ENCODE measurements around the gene EXO1.

Gene EXO1

GRCh38 chr1:241891296-241891695 is 43.3 kb downstream of the EXO1 start:
- no peak for DNase-seq (ENCODE audit: low spot score)

GRCh38 chr1:241894016-241894415 is 46.0 kb downstream of the EXO1 start:
- DNase-seq (ENCODE audit: low spot score): no peak

GRCh38 chr1:241895013-241895412 is 47.0 kb downstream of the EXO1 start:
- no peak for DNase-seq (ENCODE audit: low spot score)

- no peak for DNase-seq (ENCODE audit: low spot score)
Observed at GRCh38 chr1:241896670-241896962, 48.6 kb downstream of the EXO1 start.

DNA sequence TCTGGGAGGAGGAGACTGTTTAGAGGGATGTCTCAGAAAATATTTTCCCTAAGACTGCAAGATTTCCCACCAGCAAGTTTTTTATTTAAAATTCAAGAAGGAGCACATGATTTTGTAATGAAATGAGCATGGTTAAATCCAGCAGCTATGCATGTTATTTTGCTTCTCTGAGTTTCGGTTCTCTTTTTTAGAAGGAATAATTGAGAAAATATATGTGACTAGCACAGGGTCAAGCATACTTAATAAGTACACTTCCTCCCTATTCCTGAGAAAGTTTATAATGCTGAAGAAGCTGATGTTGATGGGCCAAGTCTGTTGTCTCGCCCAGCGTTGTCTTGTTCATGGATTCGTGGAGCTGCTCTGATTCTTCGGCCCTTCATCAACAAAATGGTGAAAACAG is 51.2 kb downstream of the EXO1 start:
- DNase-seq (ENCODE audit: low spot score): no peak

GRCh38 chr1:241900381-241900780 is 52.4 kb downstream of the EXO1 start:
- DNase-seq (ENCODE audit: low spot score): no peak

DNA sequence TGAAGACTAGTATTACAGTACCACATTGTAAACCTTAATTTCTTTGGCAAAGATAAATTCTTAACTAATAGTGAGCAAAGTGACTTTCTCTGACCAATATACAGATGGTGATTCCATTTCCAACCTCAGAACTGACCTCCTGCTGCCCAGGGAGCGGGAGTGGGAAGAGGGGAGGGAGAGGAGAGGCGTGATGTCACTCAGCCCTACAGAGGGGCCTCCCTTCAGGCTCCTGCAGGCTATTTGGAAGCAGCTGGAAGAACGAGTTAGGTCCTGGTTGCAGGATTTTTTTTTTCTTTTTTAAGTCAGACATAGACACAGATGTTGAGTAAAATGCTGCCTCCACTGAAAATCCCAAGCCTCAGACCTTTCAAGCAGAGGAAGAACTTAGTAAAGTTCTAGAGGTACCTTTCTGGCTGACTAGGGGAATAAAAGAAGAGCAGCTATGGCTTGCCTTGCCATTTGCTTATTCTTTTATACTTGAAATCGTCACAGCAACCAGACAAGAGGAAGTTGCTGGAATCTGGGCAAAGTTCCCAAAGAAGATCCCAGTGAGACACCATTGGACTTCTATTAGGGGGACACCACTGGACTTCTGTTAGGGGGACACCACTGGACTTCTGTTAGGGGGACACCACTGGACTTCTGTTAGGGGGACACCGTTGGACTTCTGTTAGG is 54.5 kb downstream of the EXO1 start:
- DNase-seq (ENCODE audit: low spot score): no peak

- DNase-seq (ENCODE audit: low spot score): no peak
Observed at GRCh38 chr1:241916196-241916595, 68.2 kb downstream of the EXO1 start.

DNA sequence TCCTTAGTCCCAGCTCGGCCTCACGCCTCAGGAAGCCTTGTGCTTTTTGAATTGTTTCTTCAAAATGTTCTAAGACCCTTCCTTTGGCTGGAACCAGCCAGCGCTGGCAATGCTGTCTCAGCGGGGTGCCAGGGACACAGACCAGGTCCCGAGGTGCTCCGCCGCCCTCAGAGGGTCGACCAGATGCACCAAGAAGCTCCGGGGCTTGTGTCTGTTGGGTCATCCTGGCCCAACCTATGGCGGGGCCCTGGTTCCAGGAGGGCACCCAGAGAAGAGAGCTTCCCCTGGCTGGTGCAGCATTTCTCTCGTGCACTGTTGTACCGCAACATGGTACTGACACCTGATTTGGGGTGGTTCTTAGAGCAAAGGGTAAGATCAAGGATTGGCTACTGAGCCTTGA is 69.5 kb downstream of the EXO1 start:
- no peak for DNase-seq (ENCODE audit: low spot score)

- no peak for DNase-seq (ENCODE audit: low spot score)
Observed at GRCh38 chr1:241918879-241919278, 70.9 kb downstream of the EXO1 start.

DNA sequence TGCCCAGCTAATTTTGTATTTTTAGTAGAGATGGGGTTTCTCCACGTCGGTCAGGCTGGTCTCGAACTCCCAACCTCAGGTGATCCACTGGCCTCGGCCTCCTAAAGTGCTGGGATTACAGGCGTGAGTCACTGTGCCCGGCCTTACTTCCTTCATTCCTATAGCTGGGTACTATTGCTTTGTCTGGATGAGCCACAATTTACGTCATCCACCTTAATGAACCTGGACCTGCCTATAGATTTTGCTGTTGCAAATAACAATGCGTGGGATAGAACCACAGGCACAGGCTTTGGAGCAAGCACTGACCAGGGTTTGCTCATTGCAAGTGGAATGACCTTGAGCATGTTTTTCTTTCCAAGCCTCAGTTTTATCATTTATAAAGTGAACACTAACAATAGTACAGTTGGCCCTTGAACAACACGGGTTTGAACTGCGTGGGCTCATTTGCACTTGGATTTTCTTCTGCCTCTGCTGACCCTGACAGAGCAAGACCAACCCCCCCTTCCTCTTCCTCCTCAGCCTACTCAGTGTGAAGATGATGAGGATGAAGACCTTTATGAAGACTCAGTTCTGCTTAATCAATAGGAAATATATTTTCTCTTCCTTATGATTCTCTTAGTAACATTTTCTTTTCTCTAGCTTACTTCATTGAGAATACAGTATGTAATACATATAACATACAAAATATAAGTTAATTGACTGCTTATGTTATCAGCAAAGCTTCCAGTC is 76.2 kb downstream of the EXO1 start:
- DNase-seq (ENCODE audit: low spot score): no peak

DNA sequence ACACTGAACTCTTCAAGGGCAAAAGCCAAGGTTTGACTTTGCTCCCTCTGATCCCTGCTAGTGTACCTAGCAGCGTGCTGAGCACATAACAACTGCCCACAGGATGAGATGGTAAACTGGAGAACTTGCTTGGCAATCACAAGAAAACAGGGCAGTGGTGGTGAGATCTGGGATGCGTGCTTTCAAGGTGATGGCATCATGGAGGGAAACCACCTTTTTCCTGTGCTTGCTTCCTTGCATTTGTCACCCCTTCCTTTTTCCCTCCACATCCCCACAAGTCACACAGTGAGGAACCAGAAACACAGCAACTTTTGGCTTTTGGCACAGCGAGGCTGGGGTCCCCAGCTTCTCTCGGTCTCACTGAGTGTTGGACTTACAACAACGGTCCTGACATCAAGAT is 78.1 kb downstream of the EXO1 start:
- no peak for DNase-seq (ENCODE audit: low spot score)

GRCh38 chr1:241927321-241927720 is 79.3 kb downstream of the EXO1 start:
- no peak for DNase-seq (ENCODE audit: low spot score)

GRCh38 chr1:241932845-241933244 is 84.8 kb downstream of the EXO1 start:
- no peak for DNase-seq (ENCODE audit: low spot score)

GRCh38 chr1:241934201-241934848 is 86.3 kb downstream of the EXO1 start:
- DNase-seq (ENCODE audit: low spot score): peak; percentile 38

- peak; percentile 33 for DNase-seq (ENCODE audit: low spot score)
Observed at GRCh38 chr1:241934866-241935265, 86.9 kb downstream of the EXO1 start.
